Adrenal gland (tissue), 12 donors: Measurements from ENCODE around the gene GMDS. TPM values are rescaled to one million over a fixed set of nuclear protein-coding genes. Genes with fewer than 3 reads are reported as not detected.

Experiments used
- DNase-seq, 7 donors: peaks; one replicate each; pipeline ENCODE4 v3.0.0-alpha.2; 2019 to 2020
- H3K27ac ChIP-seq, 5 donors: fragments of 200-600 bp; sonication (generic) in 4 of 5; 1 replicate in 3 of 5; 2 replicates in 2 of 5; pipeline versions ENCODE4 v1.5.1 to v1.8.0; 2016 to 2020; ENCODE audit warnings: mild to moderate bottlenecking in 1 of 5
- H3K27me3 ChIP-seq: fragments of 200-600 bp; 2 replicates; pipeline ENCODE4 v1.8.0; 2021
- H3K36me3 ChIP-seq, 2 donors: fragments of 200-600 bp; replicated peaks in 1 of 2; 1 replicate in 1 of 2; 2 replicates in 1 of 2; pipeline versions ENCODE4 v1.5.1 to v1.8.0; 2018 to 2022
- H3K4me1 ChIP-seq, 2 donors: fragments of 200-600 bp; replicated peaks in 1 of 2; 1 replicate in 1 of 2; 2 replicates in 1 of 2; pipeline versions ENCODE4 v1.5.1 to v1.8.0; 2018 to 2021
- H3K4me3 ChIP-seq, 4 donors: fragments of 200-600 bp; sonication (generic) in 3 of 4; one replicate each; pipeline ENCODE4 v1.5.1; 2016 to 2018
- H3K9me3 ChIP-seq, 3 donors: fragments of 200-600 bp; sonication (generic) in 1 of 3; replicated peaks in 1 of 3; 1 replicate in 2 of 3; 2 replicates in 1 of 3; pipeline versions ENCODE4 v1.5.1 to v1.8.0; 2016 to 2021
- CTCF ChIP-seq, 6 experiments: fragments of 450-650 bp in 4 of 6; fragments of 200-600 bp in 2 of 6; sonication (generic) in 1 of 6; IDR thresholded peaks; 1 replicate in 5 of 6; 2 replicates in 1 of 6; pipeline versions ENCODE4 v1.5.1 to v1.8.0; 2016 to 2021; ENCODE audit warnings: antibody characterized with exemption in 6 of 6, mild to moderate bottlenecking in 2 of 6, moderate library complexity in 1 of 6
- POLR2A ChIP-seq, 2 donors: fragments of 450-650 bp; IDR thresholded peaks; one replicate each; pipeline ENCODE4 v1.6.1; 2017; ENCODE audit warnings: antibody characterized with exemption in 2 of 2, mild to moderate bottlenecking in 2 of 2, moderate library complexity in 1 of 2
- WGBS, 4 donors: extraction: QIAGEN DNeasy Blood & Tissue Kit in 2 of 4; methylation state at CpG; one replicate each; pipeline versions ENCODE4 v1.1.5 to v1.1.7; 2013 to 2017; 5-methylcytosine and 5-hydroxymethylcytosine counted together
- intact Hi-C, 2 donors: fragments of 100-400 bp; cut with DNase I; formaldehyde crosslinking; loops; one replicate each; pipeline versions ENCODE4 v1.14.1 to v1.15.0; 2022 to 2023
- polyA plus RNA-seq, 3 donors: library from polyadenylated mRNA; stranded (reverse); fragments of 200-250 nt in 2 of 3; fragments of 350-450 nt in 1 of 3; fragmentation: Illumina TruSeq in 1 of 3; extraction: RNeasy Lipid Tissue Mini Kit (QIAGEN cat#74804) in 1 of 3; gene quantifications; one replicate each; pipeline ENCODE4 v1.2.3, GENCODE V29; 2013 to 2014
- total RNA-seq, 9 donors: library from RNA; depleted of rRNA in 4 of 9; stranded (reverse); fragments of >200 nt in 4 of 9; fragments of 120-200 nt in 1 of 9; fragmentation: NEBNext Ultra II Directional in 1 of 9; extraction: Animal tissue kit (Norgen Biotek cat#: 25700) in 1 of 9; gene quantifications; one replicate each; pipeline versions ENCODE4 v1.1.0 to v1.2.4, GENCODE V29; 2013 to 2023
- donor health status: healthy with polysubstance abuse.
- donor health status: Bipolar disorder and iron deficiency.
- donor health status: DM: yes; HTN: yes; CAD: no.
- donor health status: DM: no; HTN: no; CAD: no.
- donor health status: DM: no; HTN: no; CAD: no.
- donor health status: DM: yes; HTN: yes; CAD: no.

The GMDS gene
- total and polyA plus RNA-seq, 12 donors, result 8.5 to 39.2 (median 15.2) TPM

DNA sequence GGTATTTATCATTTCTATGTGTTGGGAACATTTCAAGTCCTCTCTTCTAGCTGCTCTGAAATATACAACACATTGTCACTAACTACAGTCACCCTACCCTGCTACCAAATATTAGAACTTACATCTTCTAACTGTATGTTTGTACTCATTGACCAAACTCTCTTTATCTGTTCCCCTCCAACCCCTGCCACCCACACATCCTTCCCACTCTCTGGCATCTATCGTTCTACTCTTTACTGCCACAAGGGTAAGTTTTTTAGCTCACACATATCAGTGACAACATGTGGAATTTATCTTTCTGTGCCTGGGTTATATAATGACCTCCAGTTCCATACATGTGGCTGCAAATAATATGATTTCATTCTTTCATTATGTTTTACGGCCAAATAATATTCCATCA lies 171.9 kb downstream of the GMDS start:
- Histone ChIP-seq H3K36me3 (no peaks in the 10 kb centered on the region), H3K4me3 (no peak overlapping the region), H3K4me1 (no peaks in the 10 kb centered on the region), H3K9me3 (no peaks in the 10 kb centered on the region), H3K27me3 (no peaks in the 10 kb centered on the region), H3K27ac (no peak overlapping the region)
- WGBS, 4 donors, result 82 to 91% (median 90%) methylated on average over 2 of the region's 2 CpGs
- no peak for DNase-seq
- TF ChIP-seq CTCF (IDR thresholded peaks at IDR 0.05) (no peak), POLR2A (IDR thresholded peaks at IDR 0.05) (no peak)
- intact Hi-C loops, result no loop called here

GRCh38 chr6:2072453-2072852 lies 173.0 kb downstream of the GMDS start:
- no peak for TF ChIP-seq POLR2A (IDR thresholded peaks at IDR 0.05)
- no peak for TF ChIP-seq CTCF (IDR thresholded peaks at IDR 0.05)
- Histone ChIP-seq H3K4me1 (no peaks in the 10 kb centered on the region), H3K27ac (no peak overlapping the region), H3K4me3 (no peak overlapping the region), H3K27me3 (no peaks in the 10 kb centered on the region), H3K9me3 (no peaks in the 10 kb centered on the region), H3K36me3 (no peaks in the 10 kb centered on the region)
- DNase-seq, result no peak
- intact Hi-C loops, result no loop called here

DNA sequence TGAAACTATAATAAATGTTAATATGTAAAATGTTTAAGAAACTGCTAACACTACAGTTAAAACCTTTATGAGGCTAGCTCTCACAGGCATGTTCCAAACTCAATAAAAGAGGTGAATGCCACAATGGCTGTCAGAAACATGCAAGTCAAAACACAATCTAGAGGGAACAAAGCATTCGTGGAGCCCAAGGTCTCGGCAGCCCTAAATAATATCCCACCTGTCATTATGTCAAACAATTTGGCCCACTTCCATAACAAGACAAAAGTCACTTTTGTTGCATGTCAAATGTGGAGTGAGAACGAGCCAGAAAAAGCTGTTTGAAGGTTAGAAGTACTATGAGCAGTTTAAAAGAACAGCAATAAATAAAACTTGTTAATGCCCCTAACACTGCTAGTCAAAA lies 181.9 kb downstream of the GMDS start:
- no peak for TF ChIP-seq CTCF (IDR thresholded peaks at IDR 0.05)
- TF ChIP-seq POLR2A (IDR thresholded peaks at IDR 0.05), result no peak
- 35 to 45% (median 40%) methylated on average over 3 of the region's 3 CpGs for WGBS, 4 donors
- Histone ChIP-seq H3K4me3 (no peak overlapping the region), H3K4me1 (no peaks in the 10 kb centered on the region), H3K27me3 (no peaks in the 10 kb centered on the region), H3K9me3 (no peaks in the 10 kb centered on the region), H3K27ac (no peak overlapping the region), H3K36me3 (no peaks in the 10 kb centered on the region)
- intact Hi-C loops, result no loop called here
- DNase-seq, result no peak

DNA sequence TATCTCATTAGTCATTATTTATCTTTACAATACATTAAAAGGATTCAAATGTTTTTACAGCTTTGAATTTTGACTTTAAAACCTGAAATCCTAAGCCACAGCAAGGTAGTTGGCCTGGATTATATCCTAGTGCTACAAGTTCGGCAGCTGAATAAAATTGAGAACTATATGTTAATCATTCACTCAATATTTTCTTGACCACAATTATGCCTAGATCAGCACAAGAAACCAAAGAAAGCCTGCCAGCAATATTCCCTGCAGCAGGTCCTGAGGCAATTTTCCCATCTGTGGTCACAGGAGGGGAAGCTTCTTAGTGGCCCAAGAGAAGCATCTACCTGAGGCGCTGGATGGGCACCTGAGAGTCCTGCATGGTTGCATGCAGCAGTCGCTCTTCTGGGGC lies 183.5 kb downstream of the GMDS start:
- no peaks in the 10 kb centered on the region for H3K9me3 ChIP-seq
- WGBS, 4 donors, result 89 to 99% (median 97%) methylated on average over 1 to 3 of the region's 3 CpGs
- no peaks in the 10 kb centered on the region for H3K36me3 ChIP-seq
- TF ChIP-seq POLR2A (IDR thresholded peaks at IDR 0.05) (no peak), CTCF (IDR thresholded peaks at IDR 0.05) (no peak)
- no peak overlapping the region for H3K27ac ChIP-seq
- H3K4me1 ChIP-seq, result no peaks in the 10 kb centered on the region
- intact Hi-C loops, result no loop called here
- DNase-seq, result no peak
- H3K27me3 ChIP-seq, result no peaks in the 10 kb centered on the region
- no peak overlapping the region for H3K4me3 ChIP-seq
